ENCODE measurements around the gene CHMP2A. TPM values are rescaled to one million over a fixed set of nuclear protein-coding genes. Genes with fewer than 3 reads are reported as not detected.
A peak's percentile ranks its signal among the peaks of the same experiment; 100 is the strongest.

Gene CHMP2A
- total and polyA plus RNA-seq, 2 donors (not counting 1 experiment from before 2014, with no cell fraction given) = 62.5 to 97.5 TPM

DNA sequence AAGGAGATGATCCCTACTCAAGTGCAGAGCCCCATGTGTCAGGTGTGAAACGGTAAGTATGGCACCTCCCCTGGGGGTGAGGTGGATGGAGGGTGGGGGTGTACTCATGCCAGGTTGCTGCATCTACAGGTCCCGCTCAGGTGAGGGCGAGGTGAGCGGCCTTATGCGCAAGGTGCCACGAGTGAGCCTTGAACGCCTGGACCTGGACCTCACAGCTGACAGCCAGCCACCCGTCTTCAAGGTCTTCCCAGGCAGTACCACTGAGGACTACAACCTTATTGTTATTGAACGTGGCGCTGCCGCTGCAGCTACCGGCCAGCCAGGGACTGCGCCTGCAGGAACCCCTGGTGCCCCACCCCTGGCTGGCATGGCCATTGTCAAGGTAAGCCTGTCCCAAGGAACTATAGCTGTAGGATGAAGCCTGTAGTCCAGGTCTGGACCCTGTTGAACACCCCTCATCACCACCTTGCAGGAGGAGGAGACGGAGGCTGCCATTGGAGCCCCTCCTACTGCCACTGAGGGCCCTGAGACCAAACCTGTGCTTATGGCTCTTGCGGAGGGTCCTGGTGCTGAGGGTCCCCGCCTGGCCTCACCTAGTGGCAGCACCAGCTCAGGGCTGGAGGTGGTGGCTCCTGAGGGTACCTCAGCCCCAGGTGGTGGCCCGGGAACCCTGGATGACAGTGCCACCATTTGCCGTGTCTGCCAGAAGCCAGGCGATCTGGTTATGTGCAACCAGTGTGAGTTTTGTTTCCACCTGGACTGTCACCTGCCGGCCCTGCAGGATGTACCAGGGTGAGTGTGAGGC is 5.8 kb downstream of the CHMP2A start:
- H3K9me3 Mint-ChIP-seq (ENCODE audit: insufficient read depth) = no peaks in the 10 kb centered on the region
- TF ChIP-seq, protein P1, sequence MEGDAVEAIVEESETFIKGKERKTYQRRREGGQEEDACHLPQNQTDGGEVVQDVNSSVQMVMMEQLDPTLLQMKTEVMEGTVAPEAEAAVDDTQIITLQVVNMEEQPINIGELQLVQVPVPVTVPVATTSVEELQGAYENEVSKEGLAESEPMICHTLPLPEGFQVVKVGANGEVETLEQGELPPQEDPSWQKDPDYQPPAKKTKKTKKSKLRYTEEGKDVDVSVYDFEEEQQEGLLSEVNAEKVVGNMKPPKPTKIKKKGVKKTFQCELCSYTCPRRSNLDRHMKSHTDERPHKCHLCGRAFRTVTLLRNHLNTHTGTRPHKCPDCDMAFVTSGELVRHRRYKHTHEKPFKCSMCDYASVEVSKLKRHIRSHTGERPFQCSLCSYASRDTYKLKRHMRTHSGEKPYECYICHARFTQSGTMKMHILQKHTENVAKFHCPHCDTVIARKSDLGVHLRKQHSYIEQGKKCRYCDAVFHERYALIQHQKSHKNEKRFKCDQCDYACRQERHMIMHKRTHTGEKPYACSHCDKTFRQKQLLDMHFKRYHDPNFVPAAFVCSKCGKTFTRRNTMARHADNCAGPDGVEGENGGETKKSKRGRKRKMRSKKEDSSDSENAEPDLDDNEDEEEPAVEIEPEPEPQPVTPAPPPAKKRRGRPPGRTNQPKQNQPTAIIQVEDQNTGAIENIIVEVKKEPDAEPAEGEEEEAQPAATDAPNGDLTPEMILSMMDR (IDR thresholded peaks at IDR 0.05) = no peak
- no peak for TF ChIP-seq EZH2 (IDR thresholded peaks at IDR 0.05; ENCODE audit: borderline replicate concordance, insufficient read depth, low read depth, low read length, poor library complexity, severe bottlenecking)
- WGBS (ENCODE audit: insufficient coverage) = 94% methylated on average over 20 of the region's 20 CpGs
- H3K4me2 ChIP-seq (replicated peaks; ENCODE audit: low read depth, low read length, poor library complexity, severe bottlenecking) = no peak overlapping the region
- peaks cover 70% of the 10 kb centered on the region for H4K20me1 ChIP-seq (ENCODE audit: control insufficient read depth, insufficient read depth, low read length, poor library complexity, severe bottlenecking)
- DNase-seq (peak; percentile 30), ATAC-seq (ENCODE audit: low read depth) (no peak)
- no peak overlapping the region for H3K9ac ChIP-seq (ENCODE audit: low read length)
- no peak overlapping the region for H3K4me3 ChIP-seq (ENCODE audit: control extremely low read depth in 1 of 5, extremely low read depth in 1 of 5, insufficient read depth in 1 of 5, low read depth in 2 of 5, low read length in 4 of 5)
- CTCF ChIA-PET = interaction anchor here (1.1 kb wide), 1 partner anchor 29 kb away, joined by 3 read pairs; no protein-coding TSS in a partner anchor
- no peak overlapping the region for H2AFZ ChIP-seq (ENCODE audit: insufficient read depth, low read depth, low read length, poor library complexity, severe bottlenecking)
- no peaks in the 10 kb centered on the region for H3K9me3 ChIP-seq (ENCODE audit: control extremely low read depth in 1 of 3, control insufficient read depth in 2 of 3, insufficient read depth in 1 of 3, low read length in 2 of 3)
- peaks cover 55% of the 10 kb centered on the region for H3K79me2 ChIP-seq (ENCODE audit: control insufficient read depth, insufficient read depth, low read length)
- peaks cover 33% of the 10 kb centered on the region for H3K4me1 Mint-ChIP-seq
- intact Hi-C loops (cut with micrococcal nuclease) = no loop called here
- H3K4me3 Mint-ChIP-seq = no peak overlapping the region
- peaks cover 22 to 32% of the 10 kb centered on the region in 2 donors for H3K4me1 ChIP-seq (ENCODE audit: control insufficient read depth in 2 of 2, insufficient read depth in 2 of 2, low read length in 2 of 2)
- no peaks in the 10 kb centered on the region for H3K27me3 ChIP-seq (replicated peaks in 1 of 4; ENCODE audit: control extremely low read depth in 1 of 4, control insufficient read depth in 3 of 4, insufficient read depth in 4 of 4, low read length in 3 of 4)
- H3K27ac ChIP-seq (ENCODE audit: low read length in 2 of 2) = no peak overlapping the region
- POLR2A ChIA-PET = no interaction called here
- H3K36me3 ChIP-seq (replicated peaks in 1 of 2; ENCODE audit: control extremely low read depth in 1 of 2, control insufficient read depth in 1 of 2, extremely low read depth in 1 of 2, insufficient read depth in 2 of 2, low read length in 1 of 2) = peaks cover 1 to 73% of the 10 kb centered on the region in 2 experiments
- H3K27ac Mint-ChIP-seq = no peak overlapping the region
- no peaks in the 10 kb centered on the region for H3K27me3 Mint-ChIP-seq

All from B cell (primary cell).